ENCODE measurements around the gene CMTM1. TPM values are rescaled to one million over a fixed set of nuclear protein-coding genes. Genes with fewer than 3 reads are reported as not detected.

Gene CMTM1
- total and polyA plus RNA-seq, 2 donors (not counting 3 experiments of a cell fraction or from before 2014, with no cell fraction given), result 3.0 to 12.3 TPM

DNA sequence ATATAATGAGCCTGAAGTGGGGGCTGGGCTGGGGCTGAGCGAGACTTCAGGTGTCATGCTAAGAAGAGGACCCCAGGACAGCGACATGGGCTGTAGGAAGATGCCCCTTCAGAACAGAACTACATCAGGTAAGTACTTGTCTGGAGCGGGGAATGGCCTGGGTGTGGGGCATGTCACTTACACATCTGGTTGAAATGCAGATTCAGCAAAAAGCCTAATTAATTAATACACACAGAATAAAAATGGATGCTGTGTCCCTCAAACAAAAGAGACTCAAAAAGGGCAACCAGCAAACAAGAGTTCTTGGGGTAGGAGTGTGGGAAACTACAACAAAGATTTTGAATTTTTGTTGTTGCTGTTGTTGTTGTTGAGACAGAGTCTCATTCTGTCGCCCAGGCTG lies 24.8 kb downstream of the CMTM1 start:
- no peak for TF ChIP-seq JUN (IDR thresholded peaks at IDR 0.05; ENCODE audit: borderline replicate concordance, insufficient read depth, insufficient read length, low read depth)
- no peak for TF ChIP-seq MAX (IDR thresholded peaks at IDR 0.05; ENCODE audit: insufficient read depth, insufficient read length)
- TF ChIP-seq POLR2AphosphoS5 (IDR thresholded peaks at IDR 0.05; ENCODE audit: insufficient read depth, low read depth, low read length), result no peak
- H2AFZ ChIP-seq (ENCODE audit: low read depth, low read length), result no peak overlapping the region
- no peak overlapping the region for H3K4me2 ChIP-seq (ENCODE audit: insufficient read depth, low read length)
- H4K20me1 ChIP-seq (replicated peaks; ENCODE audit: control insufficient read depth, extremely low read depth, insufficient read depth, low read length), result no peaks in the 10 kb centered on the region
- no peaks in the 10 kb centered on the region for H3K79me2 ChIP-seq (ENCODE audit: control insufficient read depth, insufficient read depth, low read length)
- no peak overlapping the region for H3K9ac ChIP-seq (replicated peaks; ENCODE audit: extremely low read depth, insufficient read depth, low read length)
- no peak for FAIRE-seq
- no peaks in the 10 kb centered on the region for H3K9me3 ChIP-seq (replicated peaks; ENCODE audit: control insufficient read depth, insufficient read depth, low read length)
- H3K9me1 ChIP-seq (replicated peaks; ENCODE audit: control insufficient read depth, extremely low read depth, insufficient read depth, low read length), result no peaks in the 10 kb centered on the region
- POLR2A ChIA-PET, result no interaction called here
- peaks cover 0 to 3% of the 10 kb centered on the region in 2 experiments for H3K27me3 ChIP-seq (ENCODE audit: control insufficient read depth in 2 of 2, insufficient read depth in 2 of 2, low read length in 2 of 2)
- intact Hi-C loops (cut with micrococcal nuclease), result no loop called here
- no peak overlapping the region for H3K4me3 ChIP-seq (replicated peaks in 1 of 3; ENCODE audit: insufficient read depth in 1 of 3, low read depth in 1 of 3, low read length in 3 of 3)
- DNase-seq (ENCODE audit: low read depth, low spot score), result no peak
- dilution Hi-C loops (cut with MboI; ENCODE audit: extremely low pct_ligation_motif_present, low sequenced_read_pairs), result no loop called here
- CTCF ChIA-PET, result interaction anchor here (0.7 to 2.3 kb wide), 6 partner anchors 11 to 184 kb away, joined by 3 to 24 read pairs (median 4); no protein-coding TSS in a partner anchor
- H3K27ac ChIP-seq (ENCODE audit: insufficient read depth, low read depth, low read length), result no peak overlapping the region
- H3K4me1 ChIP-seq (ENCODE audit: control insufficient read depth, extremely low read depth, insufficient read depth, low read length), result peaks cover 1% of the 10 kb centered on the region
- H3K36me3 ChIP-seq (ENCODE audit: control insufficient read depth in 2 of 2, extremely low read depth in 1 of 2, insufficient read depth in 2 of 2, low read length in 2 of 2), result no peaks in the 10 kb centered on the region
- BruUV-seq (replicated peaks), result no TSS peak

- intact Hi-C loops (cut with micrococcal nuclease) (no loop called here), dilution Hi-C loops (cut with MboI; ENCODE audit: extremely low pct_ligation_motif_present, low sequenced_read_pairs) (no loop called here)
- TF ChIP-seq FOS (IDR thresholded peaks at IDR 0.05; ENCODE audit: borderline replicate concordance, insufficient read depth, low read length) (no peak), EZH2 (IDR thresholded peaks at IDR 0.05; ENCODE audit: borderline replicate concordance, low read depth, low read length, severe bottlenecking) (no peak), POLR2AphosphoS5 (IDR thresholded peaks at IDR 0.05; ENCODE audit: insufficient read depth, low read depth, low read length) (no peak), JUN (IDR thresholded peaks at IDR 0.05; ENCODE audit: borderline replicate concordance, insufficient read depth, insufficient read length, low read depth) (no peak), CTCF (IDR thresholded peaks at IDR 0.05; ENCODE audit: extremely low read depth in 1 of 2, insufficient read depth in 1 of 2, low read depth in 1 of 2, low read length in 2 of 2) (no peak), POLR2A (IDR thresholded peaks at IDR 0.05; ENCODE audit: low read depth, low read length) (no peak), GATA2 (IDR thresholded peaks at IDR 0.05; ENCODE audit: insufficient read depth, insufficient read length, low read depth, low read length) (no peak), MYC (IDR thresholded peaks at IDR 0.05; ENCODE audit: low read depth, low read length) (no peak), MAX (IDR thresholded peaks at IDR 0.05; ENCODE audit: insufficient read depth, insufficient read length) (no peak)
- ChIA-PET POLR2A (no interaction called here), CTCF (interaction anchor here (1.1 kb wide), 1 partner anchor 77 kb away, joined by 4 read pairs; no protein-coding TSS in a partner anchor)
- H3K4me3 ChIP-seq (replicated peaks in 1 of 3; ENCODE audit: insufficient read depth in 1 of 3, low read depth in 1 of 3, low read length in 3 of 3), result no peak overlapping the region
- H3K27ac ChIP-seq (ENCODE audit: insufficient read depth, low read depth, low read length), result no peak overlapping the region
- no peaks in the 10 kb centered on the region for H4K20me1 ChIP-seq (replicated peaks; ENCODE audit: control insufficient read depth, extremely low read depth, insufficient read depth, low read length)
- H3K27me3 ChIP-seq (ENCODE audit: control insufficient read depth in 2 of 2, insufficient read depth in 2 of 2, low read length in 2 of 2), result peaks cover 0 to 6% of the 10 kb centered on the region in 2 experiments
- no peak for FAIRE-seq
- no peaks in the 10 kb centered on the region for H3K9me1 ChIP-seq (replicated peaks; ENCODE audit: control insufficient read depth, extremely low read depth, insufficient read depth, low read length)
- no peaks in the 10 kb centered on the region for H3K79me2 ChIP-seq (ENCODE audit: control insufficient read depth, insufficient read depth, low read length)
- no peaks in the 10 kb centered on the region for H3K4me1 ChIP-seq (ENCODE audit: control insufficient read depth, extremely low read depth, insufficient read depth, low read length)
- no TSS peak for BruUV-seq (replicated peaks)
- no peaks in the 10 kb centered on the region for H3K9me3 ChIP-seq (replicated peaks; ENCODE audit: control insufficient read depth, insufficient read depth, low read length)
- H3K9ac ChIP-seq (replicated peaks; ENCODE audit: extremely low read depth, insufficient read depth, low read length), result no peak overlapping the region
- H2AFZ ChIP-seq (ENCODE audit: low read depth, low read length), result no peak overlapping the region
- H3K36me3 ChIP-seq (ENCODE audit: control insufficient read depth in 2 of 2, extremely low read depth in 1 of 2, insufficient read depth in 2 of 2, low read length in 2 of 2), result no peaks in the 10 kb centered on the region
- no peak for DNase-seq (ENCODE audit: low read depth, low spot score)
- no peak overlapping the region for H3K4me2 ChIP-seq (ENCODE audit: insufficient read depth, low read length)
Observed at GRCh38 chr16:66592241-66592640, 26.0 kb downstream of the CMTM1 start.

Measured in endothelial cell of umbilical vein (primary cell).